ENCODE measurements around the gene BUB1. TPM values are rescaled to one million over a fixed set of nuclear protein-coding genes. Genes with fewer than 3 reads are reported as not detected.

Gene BUB1
- total RNA-seq, result 1 to 10 TPM in 1 of 4 donors, under 1 TPM in 3; 0.24 to 2.0 (median 0.92) TPM

DNA sequence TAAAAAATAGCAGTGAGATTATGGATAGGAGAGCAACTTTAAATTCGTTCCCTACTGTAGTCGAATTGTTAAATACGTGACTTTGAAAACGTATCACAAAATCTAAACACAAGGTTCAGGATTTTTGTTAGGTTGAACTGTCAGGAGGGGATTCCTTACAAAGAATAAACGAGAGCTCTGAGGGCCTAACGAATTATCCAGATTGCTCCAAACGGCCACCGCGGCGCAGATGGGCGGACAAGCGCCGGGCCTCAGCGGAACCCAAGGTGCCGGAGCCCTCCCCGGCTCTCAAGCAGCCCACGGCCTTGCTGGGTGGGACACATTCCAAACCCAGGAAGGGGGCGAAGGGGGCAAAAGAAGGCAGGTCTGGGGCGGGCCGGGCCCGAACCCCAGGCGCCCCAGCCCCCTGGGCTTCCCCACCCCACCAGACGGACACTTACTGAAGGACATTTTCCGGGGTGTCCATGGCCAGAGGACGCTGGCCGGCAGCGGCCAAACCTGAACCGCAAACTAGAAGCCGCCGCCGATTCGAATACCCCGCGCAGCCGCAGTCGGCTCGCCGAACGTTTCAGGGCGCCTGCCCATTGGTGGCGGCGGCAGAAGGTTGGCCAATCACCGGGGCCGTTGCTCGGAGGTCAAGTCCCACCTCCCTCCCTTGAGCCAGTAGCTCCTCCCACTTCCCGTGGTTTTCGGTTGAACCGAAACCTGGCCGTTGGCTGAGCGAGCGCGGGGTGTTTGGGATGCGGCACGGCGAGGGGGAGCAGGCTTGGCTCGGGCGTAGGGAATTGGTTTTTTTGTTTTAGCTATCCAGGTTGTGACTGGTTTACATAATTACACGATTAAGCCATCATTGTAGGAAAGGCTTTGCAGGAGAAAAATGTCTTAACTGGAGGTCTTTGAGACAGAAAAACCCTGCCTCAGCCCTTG is at the start of gene BUB1:
Gene BUB1, minus strand, starts transcription at position 534 of the 927 bp plus-strand sequence. Its CDS starts 68 bp downstream, at position 466.
- peak in 1 of 2 donors; percentile 88 for TF ChIP-seq POLR2A (IDR thresholded peaks at IDR 0.05)
- TF ChIP-seq, protein P1, sequence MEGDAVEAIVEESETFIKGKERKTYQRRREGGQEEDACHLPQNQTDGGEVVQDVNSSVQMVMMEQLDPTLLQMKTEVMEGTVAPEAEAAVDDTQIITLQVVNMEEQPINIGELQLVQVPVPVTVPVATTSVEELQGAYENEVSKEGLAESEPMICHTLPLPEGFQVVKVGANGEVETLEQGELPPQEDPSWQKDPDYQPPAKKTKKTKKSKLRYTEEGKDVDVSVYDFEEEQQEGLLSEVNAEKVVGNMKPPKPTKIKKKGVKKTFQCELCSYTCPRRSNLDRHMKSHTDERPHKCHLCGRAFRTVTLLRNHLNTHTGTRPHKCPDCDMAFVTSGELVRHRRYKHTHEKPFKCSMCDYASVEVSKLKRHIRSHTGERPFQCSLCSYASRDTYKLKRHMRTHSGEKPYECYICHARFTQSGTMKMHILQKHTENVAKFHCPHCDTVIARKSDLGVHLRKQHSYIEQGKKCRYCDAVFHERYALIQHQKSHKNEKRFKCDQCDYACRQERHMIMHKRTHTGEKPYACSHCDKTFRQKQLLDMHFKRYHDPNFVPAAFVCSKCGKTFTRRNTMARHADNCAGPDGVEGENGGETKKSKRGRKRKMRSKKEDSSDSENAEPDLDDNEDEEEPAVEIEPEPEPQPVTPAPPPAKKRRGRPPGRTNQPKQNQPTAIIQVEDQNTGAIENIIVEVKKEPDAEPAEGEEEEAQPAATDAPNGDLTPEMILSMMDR (IDR thresholded peaks at IDR 0.05), result no peak
- no peaks in the 10 kb centered on the region for H3K9me3 ChIP-seq
- H3K4me3 ChIP-seq (replicated peaks in 1 of 3), result peak within 1 kb of the TSS; percentile 28 to 63 (median 55)
- peak within 1 kb of the TSS; percentile 10 to 82 (median 72) for H3K27ac ChIP-seq
- intact Hi-C loops (cut with DNase I), result no loop called here
- WGBS, 2 donors, result 1% methylated on average over 30 to 42 of the region's 58 CpGs
- no peaks in the 10 kb centered on the region for H3K27me3 ChIP-seq
- DNase-seq, result peak; percentile 97 to 98
- peaks cover 11 to 24% of the 10 kb centered on the region in 2 donors for H3K4me1 ChIP-seq
- H3K36me3 ChIP-seq, result no peaks in the 10 kb centered on the region

DNA sequence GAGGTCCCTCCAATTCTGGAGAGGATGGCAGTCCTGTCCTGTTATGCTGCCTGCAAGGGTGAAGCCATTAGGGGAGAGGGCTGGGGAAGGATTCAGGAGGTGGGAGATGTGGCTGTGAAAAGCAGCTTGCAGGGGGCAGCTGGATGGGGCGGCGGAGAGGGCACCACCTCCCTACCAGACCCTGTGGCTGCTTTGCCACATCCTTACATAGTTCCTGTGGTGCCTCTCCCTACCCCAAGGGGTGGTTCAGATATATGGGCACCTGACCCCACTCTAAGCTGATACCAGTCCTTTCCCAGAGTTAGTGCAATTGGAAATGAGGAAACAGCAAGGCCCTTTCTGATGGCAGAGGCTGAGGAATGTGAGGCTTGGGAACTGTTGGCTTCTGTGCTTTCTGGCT is 48.4 kb upstream of the BUB1 start:
- Histone ChIP-seq H3K4me3 (replicated peaks in 1 of 3) (no peak overlapping the region), H3K27me3 (no peaks in the 10 kb centered on the region), H3K9me3 (no peaks in the 10 kb centered on the region), H3K4me1 (peaks cover 0 to 12% of the 10 kb centered on the region in 2 donors), H3K36me3 (no peaks in the 10 kb centered on the region), H3K27ac (no peak overlapping the region)
- intact Hi-C loops (cut with DNase I), result no loop called here
- TF ChIP-seq, protein P1 (IDR thresholded peaks at IDR 0.05), result no peak
- no peak for TF ChIP-seq POLR2A (IDR thresholded peaks at IDR 0.05)
- 90% methylated on average over 2 of the region's 2 CpGs for whole genome bisulfite sequencing, 2 donors
- DNase-seq, result no peak

DNA sequence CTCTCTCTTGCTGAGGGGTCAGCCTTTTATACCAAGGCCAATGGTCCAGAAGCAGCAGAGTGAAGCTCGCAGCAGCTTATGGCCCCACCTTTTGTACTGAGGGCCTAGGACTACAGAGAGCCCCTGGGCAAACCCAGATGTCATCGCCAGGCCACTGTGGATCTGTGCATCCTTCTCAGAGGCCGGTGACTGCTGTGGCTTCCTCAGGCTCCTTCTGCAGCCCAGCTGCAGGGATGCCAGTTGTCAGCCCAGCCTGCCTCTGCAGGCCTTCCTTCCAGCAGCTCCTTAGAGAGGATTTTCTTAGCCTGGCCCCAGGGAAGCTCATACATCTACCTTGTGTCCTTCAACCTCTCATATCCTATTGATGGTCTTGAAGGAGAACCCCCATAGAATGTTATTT is 48.0 kb upstream of the BUB1 start:
- WGBS, 2 donors, result 95 to 100% methylated on average over 2 to 3 of the region's 3 CpGs

DNA sequence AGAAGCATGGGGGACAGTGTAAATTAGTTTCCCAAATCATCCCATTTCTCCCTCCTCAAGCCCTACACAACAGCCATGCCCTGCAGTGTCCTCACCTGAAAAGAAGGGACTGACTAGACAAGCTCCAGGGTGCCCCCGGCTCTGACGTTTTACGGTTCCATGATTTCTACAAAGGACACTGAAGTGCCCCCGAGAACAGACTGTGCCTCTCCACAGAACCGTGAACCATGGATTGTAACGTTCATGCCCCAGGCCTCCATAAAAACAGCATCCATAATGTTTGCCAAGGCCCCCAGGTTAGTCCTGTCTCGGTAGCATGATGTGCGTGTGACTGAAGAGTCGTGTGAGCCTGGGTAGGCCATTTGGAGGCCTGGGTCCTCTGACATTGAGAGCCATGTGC is 47.5 kb upstream of the BUB1 start:
- Histone ChIP-seq H3K27me3 (no peaks in the 10 kb centered on the region), H3K4me1 (peaks cover 0 to 12% of the 10 kb centered on the region in 2 donors), H3K9me3 (no peaks in the 10 kb centered on the region), H3K27ac (no peak overlapping the region), H3K4me3 (replicated peaks in 1 of 3) (no peak overlapping the region), H3K36me3 (no peaks in the 10 kb centered on the region)
- DNase-seq, result peak; percentile 77 to 81
- peak in 1 of 2 donors; percentile 20 for TF ChIP-seq POLR2A (IDR thresholded peaks at IDR 0.05)
- TF ChIP-seq, protein P1 (IDR thresholded peaks at IDR 0.05), result no peak
- WGBS, 2 donors, result 40 to 54% methylated on average over 9 of the region's 9 CpGs
- intact Hi-C loops (cut with DNase I), result no loop called here

More for the DNA sequence above, 48.0 kb upstream of the BUB1 start:
- H3K4me1 ChIP-seq, result peaks cover 0 to 12% of the 10 kb centered on the region in 2 donors
- no peak for TF ChIP-seq POLR2A (IDR thresholded peaks at IDR 0.05)
- no peaks in the 10 kb centered on the region for H3K36me3 ChIP-seq
- no peak overlapping the region for H3K27ac ChIP-seq
- H3K9me3 ChIP-seq, result no peaks in the 10 kb centered on the region
- intact Hi-C loops (cut with DNase I), result no loop called here
- no peak for DNase-seq
- no peaks in the 10 kb centered on the region for H3K27me3 ChIP-seq
- H3K4me3 ChIP-seq (replicated peaks in 1 of 3), result no peak overlapping the region

DNA sequence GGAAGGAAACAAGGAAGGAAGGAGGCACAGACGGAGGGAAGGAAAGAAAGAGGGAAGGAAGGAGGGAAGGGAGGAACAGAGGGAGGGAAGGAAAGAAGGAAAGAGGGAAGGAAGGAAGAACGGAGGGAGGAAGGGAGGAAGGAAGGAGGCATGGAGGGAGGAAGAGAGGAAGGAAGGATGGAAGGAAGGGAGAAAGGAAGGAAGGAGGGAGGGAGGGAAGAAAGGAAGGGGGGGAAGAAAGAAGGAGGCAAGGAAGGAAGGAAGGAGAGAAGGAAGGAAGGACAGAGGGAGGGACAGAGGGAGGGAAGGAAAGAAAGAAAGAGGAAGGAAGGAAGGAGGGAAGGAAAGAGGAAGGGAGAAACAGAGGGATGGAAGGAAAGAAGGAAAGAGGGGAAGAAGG is 47.0 kb upstream of the BUB1 start:
- Histone ChIP-seq H3K36me3 (no peaks in the 10 kb centered on the region), H3K9me3 (no peaks in the 10 kb centered on the region), H3K27me3 (no peaks in the 10 kb centered on the region), H3K4me1 (peaks cover 0 to 12% of the 10 kb centered on the region in 2 donors), H3K4me3 (replicated peaks in 1 of 3) (no peak overlapping the region), H3K27ac (no peak overlapping the region)
- 87 to 88% methylated on average over 2 of the region's 2 CpGs for WGBS, 2 donors
- TF ChIP-seq POLR2A (IDR thresholded peaks at IDR 0.05), result no peak
- TF ChIP-seq, protein P1 (IDR thresholded peaks at IDR 0.05), result no peak
- no peak for DNase-seq
- intact Hi-C loops (cut with DNase I), result no loop called here

All from thyroid gland (tissue), 4 donors.